GM08714 (cell line): ENCODE results near the gene DCBLD2.
"Not testable (repeated sequence)": the region's sequence is repeated elsewhere in the genome, so short reads cannot be mapped to it uniquely, and the experiment has no call there.

Experiments
- H3K4me3 ChIP-seq: fragments of 200-500 bp; sonication (Bioruptor generic); 2 replicates; pipeline ENCODE4 v1.5.1; 2014; ENCODE audit warnings: mild to moderate bottlenecking, low read length, inconsistent platforms
- ZNF274 ChIP-seq: IDR thresholded peaks from 2 replicates; pipeline ENCODE4 v1.6.1; 2012; ENCODE audit warnings: mild to moderate bottlenecking, low read depth, low read length

Gene DCBLD2

DNA sequence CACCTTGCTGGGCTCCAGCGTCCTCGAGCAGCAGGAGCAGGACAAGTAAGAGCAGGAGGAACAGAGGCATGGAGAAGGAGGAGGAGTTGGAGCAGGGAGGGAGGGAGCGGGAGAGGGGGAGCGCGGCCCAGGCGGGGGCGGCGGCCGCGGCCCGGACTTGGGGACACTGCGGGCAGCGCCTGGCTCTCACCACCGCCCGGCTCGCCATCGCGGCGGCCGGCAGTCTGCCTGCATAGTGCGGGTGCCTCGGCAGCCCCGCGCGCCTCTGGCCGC, 440 bp downstream of the DCBLD2 start:
- TF ChIP-seq ZNF274, result no peak
- peak overlapping the region; percentile 62 for H3K4me3 ChIP-seq

DNA sequence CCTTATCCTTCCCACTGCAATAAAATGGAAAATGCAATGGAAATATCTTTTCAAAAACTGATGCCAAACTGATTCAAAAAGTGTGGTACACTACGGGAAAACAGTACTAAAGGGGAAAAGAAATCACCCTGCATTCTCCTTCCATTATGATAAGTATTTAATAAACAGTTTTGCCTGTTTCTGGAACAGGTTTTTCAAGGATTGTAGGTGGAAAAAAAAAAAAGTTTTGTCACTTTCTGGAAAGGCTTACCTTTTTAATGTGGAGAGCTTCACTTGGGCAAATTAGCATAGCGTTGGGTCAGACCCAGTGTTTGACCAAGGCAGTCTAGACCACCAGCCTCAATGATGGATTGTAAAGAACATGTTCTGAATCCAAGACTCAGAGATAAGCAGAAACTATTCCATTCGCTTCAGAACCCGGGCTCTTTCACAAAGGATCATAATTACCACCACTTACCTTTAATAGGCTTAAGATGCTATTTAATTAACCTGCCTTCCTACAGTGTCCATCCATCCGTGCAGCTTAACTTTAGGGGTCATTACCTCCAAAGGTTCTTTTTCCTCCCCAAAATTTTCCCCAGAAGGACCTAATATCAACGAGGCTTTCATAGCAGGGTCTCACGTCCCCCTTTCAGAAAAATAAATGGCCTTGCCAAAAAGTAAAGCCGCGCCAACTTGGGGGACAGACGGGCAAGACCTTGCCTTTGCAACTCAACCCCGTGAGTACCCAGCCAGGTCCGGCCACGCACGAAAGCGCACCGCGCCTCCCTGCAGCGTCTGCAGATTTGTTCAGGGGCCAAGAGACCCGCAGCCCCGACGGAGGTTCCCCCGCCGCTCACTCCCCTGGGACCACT, 1.0 kb downstream of the DCBLD2 start:
- H3K4me3 ChIP-seq, result peak overlapping the region; percentile 62
- TF ChIP-seq ZNF274, result no peak

DNA sequence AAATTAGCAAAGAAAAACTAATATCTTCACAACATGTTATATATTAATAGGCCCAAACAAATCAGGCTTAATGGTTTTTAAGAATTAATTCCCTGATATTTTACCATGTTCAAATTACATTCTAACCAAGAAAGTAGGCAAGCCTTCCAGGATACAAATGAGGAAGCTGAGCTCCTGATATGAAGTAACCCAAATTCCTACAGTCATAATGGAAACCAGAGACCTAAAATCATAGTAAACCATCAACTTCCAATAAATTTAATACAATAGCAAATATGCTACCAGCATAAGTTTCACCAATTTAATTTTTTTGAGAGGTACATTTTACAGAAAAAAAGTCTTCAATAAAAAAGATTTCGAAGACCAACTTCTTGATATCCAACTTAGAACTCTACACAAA, 3.8 kb downstream of the DCBLD2 start:
- H3K4me3 ChIP-seq, result no peak overlapping the region
- no peak for TF ChIP-seq ZNF274

DNA sequence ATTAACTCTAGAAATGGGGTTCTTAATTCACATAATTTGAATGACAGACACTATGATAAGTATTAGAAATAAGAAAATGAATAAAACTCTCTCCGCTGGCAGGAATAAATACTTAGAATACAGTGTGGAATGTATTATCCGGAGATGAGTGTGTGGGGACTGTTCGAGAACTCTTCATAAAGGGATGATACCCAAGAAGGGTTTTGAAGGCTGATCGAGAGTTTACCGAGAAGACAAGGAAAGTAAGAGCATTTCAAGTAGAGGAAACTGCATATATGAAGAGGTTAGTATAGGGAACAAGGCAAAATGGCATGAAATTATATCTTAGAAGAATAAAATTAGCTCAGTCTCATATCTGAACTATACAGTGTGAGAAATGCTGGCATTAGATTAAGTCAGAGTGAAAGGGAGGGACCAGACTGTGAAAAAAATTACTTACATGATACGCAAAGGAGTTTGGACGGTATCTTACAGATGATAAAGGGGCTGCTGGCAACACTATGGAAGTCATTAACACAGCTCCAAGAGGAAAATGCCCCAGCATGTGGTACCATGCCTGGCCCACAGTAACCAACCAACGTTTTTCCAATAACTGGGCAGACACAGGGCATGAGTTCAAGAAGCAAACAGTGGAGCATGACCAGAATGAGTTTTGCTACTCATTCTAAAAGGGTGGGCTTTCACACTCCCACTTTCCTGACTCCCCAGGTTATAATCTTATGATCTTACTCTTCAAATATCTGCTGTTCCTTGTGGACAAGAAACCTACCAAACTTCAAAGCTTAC, 6.5 kb downstream of the DCBLD2 start:
- H3K4me3 ChIP-seq, result no peak overlapping the region
- TF ChIP-seq ZNF274, result no peak

DNA sequence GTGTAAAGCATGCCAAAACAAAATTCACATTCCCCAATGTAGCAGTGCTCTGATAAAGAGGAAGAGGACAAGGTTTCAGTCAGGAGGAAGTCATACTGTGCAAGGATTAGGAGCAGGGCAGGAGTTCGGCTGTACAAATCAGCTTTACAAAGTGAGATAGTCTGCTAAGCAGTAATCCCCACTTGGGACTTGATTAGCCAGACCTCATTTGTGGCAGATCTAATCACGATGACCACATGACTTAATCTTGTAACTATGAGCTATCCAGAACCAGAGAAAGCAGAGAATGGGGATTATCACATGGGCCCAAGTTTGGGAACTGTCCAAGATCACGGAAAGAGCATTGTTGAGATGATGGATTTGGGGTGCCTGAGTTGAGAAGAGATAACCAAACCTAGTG, 7.8 kb downstream of the DCBLD2 start:
- H3K4me3 ChIP-seq, result no peak overlapping the region
- TF ChIP-seq ZNF274, result no peak

DNA sequence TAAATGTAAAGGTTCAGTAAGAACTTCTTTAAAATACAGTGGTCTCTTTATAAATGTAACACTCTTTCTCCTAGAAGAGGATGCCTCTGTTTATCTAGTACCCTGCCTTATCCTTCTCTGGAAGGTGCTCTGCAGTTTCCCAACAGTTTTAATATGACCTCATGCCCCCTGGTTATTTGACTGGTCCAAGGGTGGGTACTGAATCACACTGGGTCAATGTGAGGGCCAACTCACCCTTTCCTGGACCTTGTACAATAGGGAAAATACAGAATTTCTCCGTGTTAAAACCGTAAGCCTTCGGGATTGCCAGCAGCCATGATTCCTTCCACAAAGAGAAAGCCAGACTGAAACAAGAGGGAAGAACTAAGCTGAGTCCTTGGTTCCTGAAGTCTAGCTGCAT, 9.2 kb downstream of the DCBLD2 start:
- TF ChIP-seq ZNF274, result no peak
- H3K4me3 ChIP-seq, result no peak overlapping the region

DNA sequence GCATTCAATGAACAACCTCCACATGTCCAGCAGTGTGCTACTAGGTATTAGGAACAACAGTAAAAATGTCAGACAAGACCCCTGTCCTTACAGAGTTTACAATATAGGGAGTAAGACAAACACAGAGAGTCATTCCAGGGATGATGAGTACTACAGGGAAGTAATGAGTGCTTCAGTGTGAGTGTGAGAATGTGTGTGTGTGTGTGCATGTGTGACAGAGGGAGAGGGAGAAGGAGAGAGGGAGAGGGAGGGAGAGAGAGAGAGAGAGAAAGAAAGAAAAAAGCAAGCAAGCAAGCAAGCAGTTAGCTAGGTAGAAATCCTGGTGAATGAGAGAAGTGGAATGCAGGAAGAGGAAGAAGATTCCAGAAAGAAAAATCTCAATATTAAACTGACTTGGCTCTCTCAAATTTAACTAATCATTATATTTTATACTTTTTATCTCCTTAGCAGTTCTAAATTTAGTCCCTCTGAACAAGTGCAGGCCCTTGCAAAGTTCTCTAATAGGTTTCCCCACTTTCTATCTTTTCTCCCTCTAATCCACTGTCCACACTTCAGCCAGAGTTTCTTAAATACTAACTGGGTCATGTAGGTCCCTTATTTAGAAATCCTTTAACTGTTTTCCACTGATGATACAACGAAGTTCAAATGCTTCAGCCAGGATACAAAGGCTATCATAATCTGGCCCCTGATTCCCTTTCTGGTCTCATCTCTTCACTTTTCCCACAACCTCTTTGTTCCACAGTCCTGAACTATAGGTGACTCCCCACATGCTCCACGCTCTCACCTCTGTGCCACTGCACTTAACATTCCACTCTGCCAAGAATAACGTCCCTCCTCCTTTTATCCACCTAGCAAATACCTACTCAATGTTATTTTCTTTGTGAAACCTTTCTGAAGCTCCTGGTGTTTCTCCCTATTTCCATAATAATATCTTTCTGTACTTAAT, 10.3 kb downstream of the DCBLD2 start:
- TF ChIP-seq ZNF274, result no peak
- H3K4me3 ChIP-seq, result no peak overlapping the region

DNA sequence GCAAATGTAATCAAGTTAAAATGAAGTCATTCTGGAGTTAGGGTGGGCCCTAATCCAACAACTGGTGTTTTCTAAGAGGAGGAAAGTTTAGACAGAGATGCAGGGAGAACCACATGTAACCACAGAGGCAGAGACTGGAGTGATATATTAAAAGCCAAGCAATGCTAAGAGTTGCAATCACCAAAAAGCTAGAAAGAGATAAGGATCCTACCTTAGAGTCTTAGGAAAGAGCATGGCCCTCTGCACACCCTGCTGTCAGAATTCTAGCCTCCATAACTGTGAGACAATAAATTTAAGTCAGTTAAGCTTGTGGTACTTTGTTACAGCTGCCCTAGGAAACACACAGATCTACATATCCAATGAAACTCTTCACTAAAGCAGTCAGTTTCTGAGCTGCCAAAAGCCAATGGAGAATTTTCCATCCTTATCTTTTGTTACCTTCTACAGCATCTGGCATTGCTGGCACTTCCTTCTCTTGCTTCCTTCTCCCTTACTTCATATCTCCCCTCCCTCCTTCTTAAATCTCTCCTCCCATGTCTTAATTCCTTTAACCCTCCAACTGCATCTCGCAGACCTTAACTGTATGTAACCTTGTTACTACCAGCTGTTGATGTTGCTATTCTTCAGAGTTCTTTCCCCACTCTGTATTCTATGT, 11.2 kb downstream of the DCBLD2 start:
- TF ChIP-seq ZNF274, result no peak
- no peak overlapping the region for H3K4me3 ChIP-seq

DNA sequence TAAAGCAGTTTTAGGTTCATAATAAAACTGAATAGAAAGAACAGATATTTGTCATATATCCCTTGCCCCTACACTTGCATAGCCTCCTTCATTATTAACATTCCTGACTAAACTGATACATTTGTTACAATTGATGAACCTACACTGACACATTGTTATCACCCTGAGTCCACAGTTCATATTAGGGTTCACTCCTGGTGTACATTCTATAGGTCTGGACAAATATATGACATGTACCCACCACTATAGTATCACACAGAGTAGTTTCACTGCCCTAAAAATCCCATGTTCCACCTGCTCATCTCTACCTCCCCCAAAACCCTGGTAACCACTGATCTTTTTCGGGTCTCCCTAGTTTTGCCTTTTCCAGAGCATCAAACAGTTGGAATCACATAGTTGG, 13.8 kb downstream of the DCBLD2 start:
- no peak for TF ChIP-seq ZNF274
- no peak overlapping the region for H3K4me3 ChIP-seq

DNA sequence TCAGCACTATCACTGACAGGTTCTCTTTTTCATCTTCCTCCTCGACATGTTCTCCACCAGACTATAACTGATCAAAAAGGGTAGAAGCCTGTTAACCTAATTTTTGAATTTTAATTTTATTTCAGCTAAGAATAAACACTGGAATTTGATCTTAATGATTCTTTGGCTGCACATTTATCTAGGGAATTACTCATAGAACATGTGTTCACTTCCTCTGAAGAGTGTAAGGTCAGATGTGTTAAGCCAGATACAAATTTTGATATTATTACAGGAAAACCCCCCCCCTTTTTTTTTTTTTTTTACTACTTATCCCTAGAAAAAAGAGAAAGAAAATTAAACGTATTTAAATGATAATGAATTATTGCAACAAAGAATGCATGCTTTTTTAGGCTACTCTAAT, 15.0 kb downstream of the DCBLD2 start:
- H3K4me3 ChIP-seq, result no peak overlapping the region
- no peak for TF ChIP-seq ZNF274

DNA sequence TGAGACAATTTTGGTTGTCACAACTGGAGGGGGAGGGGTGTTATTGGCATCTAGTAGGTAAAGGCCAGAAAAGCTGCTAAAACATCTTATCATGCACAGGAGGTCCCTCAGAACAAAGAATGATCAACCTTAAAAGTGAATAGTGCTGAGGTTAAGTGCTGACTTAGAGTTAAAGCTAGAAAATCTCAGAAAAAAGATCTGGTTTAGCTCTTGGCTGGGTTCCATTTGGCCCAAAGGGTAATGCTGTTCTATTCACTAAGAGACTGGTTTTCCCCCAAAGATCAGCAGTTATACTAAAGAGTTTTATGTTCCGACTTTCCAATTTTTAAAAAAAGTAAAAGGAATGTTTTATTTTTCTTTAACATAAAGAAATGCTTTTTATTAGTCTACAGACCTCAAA, 15.6 kb downstream of the DCBLD2 start:
- H3K4me3 ChIP-seq, result no peak overlapping the region
- no peak for TF ChIP-seq ZNF274

DNA sequence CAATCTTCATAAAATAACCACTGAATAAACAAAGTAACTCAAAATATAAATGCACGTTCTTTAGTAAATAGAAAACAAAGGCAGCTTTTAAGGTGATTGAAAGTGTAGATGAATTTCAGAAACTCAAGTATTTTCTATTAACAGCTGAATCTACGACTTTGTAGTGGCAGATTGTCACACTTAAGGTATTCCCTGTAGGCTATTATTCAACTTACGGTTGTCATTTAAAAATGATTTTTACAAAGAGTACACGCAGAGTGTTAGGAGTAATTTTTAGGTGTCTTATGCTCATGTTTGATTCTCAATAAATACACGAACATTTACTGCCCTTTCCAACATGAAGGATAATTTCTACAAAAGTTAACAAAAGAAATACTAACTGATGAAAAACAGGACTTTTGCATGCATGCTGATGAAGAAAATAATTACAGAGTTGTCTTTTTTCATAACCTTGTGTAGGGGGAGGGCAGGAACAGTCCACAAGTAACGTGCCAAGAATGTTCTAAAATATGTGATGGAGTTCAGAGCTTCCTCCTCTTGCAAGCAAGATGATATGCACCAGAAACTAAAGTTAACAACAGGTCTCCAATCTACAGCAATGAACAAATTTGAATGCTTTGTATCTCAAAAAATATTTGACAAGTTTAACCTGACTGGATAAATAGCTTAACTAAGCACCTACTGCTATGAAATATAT, 16.7 kb downstream of the DCBLD2 start:
- H3K4me3 ChIP-seq, result no peak overlapping the region

DNA sequence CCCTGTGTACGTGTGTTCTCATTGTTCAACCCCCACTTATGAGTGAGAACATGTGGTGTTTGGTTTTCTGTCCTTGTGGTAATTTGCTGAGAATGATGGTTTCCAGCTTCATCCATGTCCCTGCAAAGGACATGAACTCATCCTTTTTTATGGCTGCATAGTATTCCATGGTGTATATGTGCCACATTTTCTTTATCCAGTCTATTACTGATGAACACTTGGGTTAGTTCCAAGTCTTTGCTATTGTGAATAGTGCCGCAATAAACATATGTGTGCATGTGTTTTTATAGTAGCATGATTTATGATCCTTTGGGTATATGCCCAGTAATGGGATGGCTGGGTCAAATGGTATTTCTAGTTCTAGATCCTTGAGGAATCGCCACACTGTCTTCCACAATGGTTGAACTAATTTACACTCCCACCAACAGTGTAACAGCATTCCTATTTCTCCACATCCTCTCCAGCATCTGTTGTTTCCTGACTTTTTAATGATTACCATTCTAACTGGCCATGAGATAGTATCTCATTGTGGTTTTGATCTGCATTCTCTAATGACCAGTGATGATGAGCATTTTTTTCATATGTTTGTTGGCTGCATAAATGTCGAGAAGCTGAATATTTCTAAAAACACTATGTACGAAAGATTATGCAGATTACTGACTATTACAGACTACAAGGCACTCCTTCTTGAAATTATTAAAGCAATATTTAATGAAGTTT, 18.7 kb downstream of the DCBLD2 start:
- H3K4me3 ChIP-seq, result not testable (repeated sequence)

More for the DNA sequence above, 16.7 kb downstream of the DCBLD2 start:
- no peak for TF ChIP-seq ZNF274
